Measurements from ENCODE around the gene CCR9.

GRCh38 chr3:45887285-45887684 lies 942 bp downstream of the CCR9 start:
- TF ChIP-seq, protein P1, sequence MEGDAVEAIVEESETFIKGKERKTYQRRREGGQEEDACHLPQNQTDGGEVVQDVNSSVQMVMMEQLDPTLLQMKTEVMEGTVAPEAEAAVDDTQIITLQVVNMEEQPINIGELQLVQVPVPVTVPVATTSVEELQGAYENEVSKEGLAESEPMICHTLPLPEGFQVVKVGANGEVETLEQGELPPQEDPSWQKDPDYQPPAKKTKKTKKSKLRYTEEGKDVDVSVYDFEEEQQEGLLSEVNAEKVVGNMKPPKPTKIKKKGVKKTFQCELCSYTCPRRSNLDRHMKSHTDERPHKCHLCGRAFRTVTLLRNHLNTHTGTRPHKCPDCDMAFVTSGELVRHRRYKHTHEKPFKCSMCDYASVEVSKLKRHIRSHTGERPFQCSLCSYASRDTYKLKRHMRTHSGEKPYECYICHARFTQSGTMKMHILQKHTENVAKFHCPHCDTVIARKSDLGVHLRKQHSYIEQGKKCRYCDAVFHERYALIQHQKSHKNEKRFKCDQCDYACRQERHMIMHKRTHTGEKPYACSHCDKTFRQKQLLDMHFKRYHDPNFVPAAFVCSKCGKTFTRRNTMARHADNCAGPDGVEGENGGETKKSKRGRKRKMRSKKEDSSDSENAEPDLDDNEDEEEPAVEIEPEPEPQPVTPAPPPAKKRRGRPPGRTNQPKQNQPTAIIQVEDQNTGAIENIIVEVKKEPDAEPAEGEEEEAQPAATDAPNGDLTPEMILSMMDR (IDR thresholded peaks at IDR 0.05; ENCODE audit: insufficient read depth, low read length, poor library complexity, severe bottlenecking): no peak
- TF ChIP-seq EZH2phosphoT487 (conservative IDR thresholded peaks at IDR 0.05; ENCODE audit: low read length): no peak
